WTC11 (cell line): Measurements from ENCODE around the gene TMEM235.

Source experiments
- ATF1 ChIP-seq: sonication (generic); formaldehyde crosslinking; IDR thresholded peaks from 2 replicates; pipeline ENCODE4 v1.8.1; 2023; ENCODE audit warnings: mild to moderate bottlenecking, moderate library complexity, missing genetic modification reagents
- CTCF ChIP-seq: fragments of 200-600 bp; IDR thresholded peaks from 2 replicates; pipeline ENCODE4 v1.8.0; 2022; ENCODE audit warnings: antibody characterized with exemption
- ELF4 ChIP-seq: sonication (generic); formaldehyde crosslinking; IDR thresholded peaks from 2 replicates; pipeline ENCODE4 v1.8.1; 2022; ENCODE audit warnings: low read depth, mild to moderate bottlenecking, moderate library complexity, missing genetic modification reagents
- FOXJ3 ChIP-seq: sonication (generic); formaldehyde crosslinking; IDR thresholded peaks from 2 replicates; pipeline ENCODE4 v1.9.0; 2021; ENCODE audit warnings: missing genetic modification reagents, mild to moderate bottlenecking, borderline replicate concordance
- HMGA2 ChIP-seq: fragments of 250-450 bp; sonication (Bioruptor Pico); IDR thresholded peaks from 2 replicates; pipeline ENCODE4 v1.4.0; 2021; ENCODE audit warnings: mild to moderate bottlenecking, moderate library complexity
- HMGXB4 ChIP-seq: sonication (generic); formaldehyde crosslinking; IDR thresholded peaks from 2 replicates; pipeline ENCODE4 v1.8.1; 2023; ENCODE audit warnings: mild to moderate bottlenecking, moderate library complexity, missing genetic modification reagents
- NR1H2 ChIP-seq: sonication (generic); formaldehyde crosslinking; IDR thresholded peaks from 2 replicates; pipeline ENCODE4 v1.9.0; 2021; ENCODE audit warnings: mild to moderate bottlenecking, moderate library complexity, missing genetic modification reagents
- RORB ChIP-seq: fragments of 250-450 bp; sonication (Bioruptor Pico); IDR thresholded peaks from 2 replicates; pipeline ENCODE4 v1.9.0; 2021; ENCODE audit warnings: mild to moderate bottlenecking
- SP1 ChIP-seq: sonication (generic); formaldehyde crosslinking; conservative IDR thresholded peaks from 2 replicates; pipeline ENCODE4 v1.8.1; 2022; ENCODE audit warnings: missing genetic modification reagents
- TEAD1 ChIP-seq: sonication (generic); formaldehyde crosslinking; IDR thresholded peaks from 2 replicates; pipeline ENCODE4 v1.8.0; 2022; ENCODE audit warnings: mild to moderate bottlenecking, missing genetic modification reagents
- USF2 ChIP-seq: sonication (generic); formaldehyde crosslinking; IDR thresholded peaks from 2 replicates; pipeline ENCODE4 v1.8.1; 2023; ENCODE audit warnings: mild to moderate bottlenecking, missing genetic modification reagents, moderate library complexity
- ZBTB43 ChIP-seq: sonication (generic); formaldehyde crosslinking; IDR thresholded peaks from 2 replicates; pipeline ENCODE4 v1.8.1; 2023; ENCODE audit warnings: mild to moderate bottlenecking, missing genetic modification reagents
- ZNF232 ChIP-seq: sonication (generic); formaldehyde crosslinking; IDR thresholded peaks from 2 replicates; pipeline ENCODE4 v1.8.0; 2022; ENCODE audit warnings: mild to moderate bottlenecking, missing genetic modification reagents
- ZNF512 ChIP-seq: sonication (generic); formaldehyde crosslinking; IDR thresholded peaks from 2 replicates; pipeline ENCODE4 v1.8.1; 2022; ENCODE audit warnings: missing genetic modification reagents, borderline replicate concordance

- TF ChIP-seq CTCF, result no peak
- no peak for TF ChIP-seq HMGXB4 (CRISPR knock-in tag)
- TF ChIP-seq ATF1 (CRISPR knock-in tag), result no peak
- no peak for TF ChIP-seq ZNF512 (CRISPR knock-in tag)
- no peak for TF ChIP-seq FOXJ3 (CRISPR knock-in tag)
- TF ChIP-seq USF2 (CRISPR knock-in tag), result no peak
- no peak for TF ChIP-seq ZBTB43
- no peak for TF ChIP-seq HMGA2 (CRISPR knock-in tag)
- no peak for TF ChIP-seq SP1 (CRISPR knock-in tag)
- no peak for TF ChIP-seq RORB (CRISPR knock-in tag)
- no peak for TF ChIP-seq ELF4 (CRISPR knock-in tag)
- no peak for TF ChIP-seq NR1H2
- no peak for TF ChIP-seq TEAD1 (CRISPR knock-in tag)
- TF ChIP-seq ZNF232 (CRISPR knock-in tag), result no peak
These were observed 5.1 kb downstream of the TMEM235 start for GRCh38 chr17:78236362-78237127.
